HEK293 (cell line): ENCODE results near the gene EML4.
A peak's percentile ranks its signal among the peaks of the same experiment; 100 is the strongest.

Source experiments
- CTCF ChIA-PET: fragments of 350-600 bp; formaldehyde crosslinking; extraction: SDS; loops from one replicate; lab custom pipeline; 2021; ENCODE audit warnings: antibody characterized with exemption; lab: Yijun Ruan, JAX
- POLR2A ChIA-PET: fragments of 300-600 bp; formaldehyde crosslinking; extraction: SDS; loops from one replicate; lab custom pipeline; 2020; ENCODE audit warnings: antibody characterized with exemption, inconsistent platforms; lab: Yijun Ruan, JAX
- H3K27ac ChIP-seq: fragments of 200-500 bp; sonication (Bioruptor generic); 2 replicates; pipeline ENCODE4 v1.5.1; 2014; ENCODE audit warnings: low read depth, low read length, control low read depth, inconsistent platforms; ENCODE audit errors: extremely low read depth
- H3K36me3 ChIP-seq, 2 experiments: fragments of 200-500 bp in 1 of 2; sonication (Bioruptor generic) in 1 of 2; 1 replicate in 1 of 2; 2 replicates in 1 of 2; pipeline ENCODE4 v1.5.1; 2014 to 2017; ENCODE audit warnings: inconsistent platforms in 2 of 2, low read length in 2 of 2; ENCODE audit not compliant: control insufficient read depth in 2 of 2, insufficient read depth in 1 of 2
- H3K4me1 ChIP-seq: fragments of 200-500 bp; sonication (Bioruptor generic); 2 replicates; pipeline ENCODE4 v1.5.1; 2014; ENCODE audit warnings: mild to moderate bottlenecking, low read length, inconsistent platforms; ENCODE audit not compliant: control insufficient read depth, insufficient read depth
- H3K4me3 ChIP-seq: 2 replicates; pipeline ENCODE4 v1.5.1; 2011; ENCODE audit warnings: low read depth, mild to moderate bottlenecking, control low read depth, low read length, moderate library complexity
- H3K9me3 ChIP-seq: fragments of 200-500 bp; sonication (Bioruptor generic); 2 replicates; pipeline ENCODE4 v1.5.1; 2014; ENCODE audit warnings: low read depth, low read length, inconsistent platforms; ENCODE audit not compliant: control insufficient read depth, insufficient read depth
- FEZF1 ChIP-seq: fragments of 450-650 bp; formaldehyde crosslinking; IDR thresholded peaks from 2 replicates; pipeline ENCODE4 v1.5.1; 2016; ENCODE audit warnings: missing biosample characterization, missing genetic modification characterization
- GLIS2 ChIP-seq: fragments of 450-650 bp; formaldehyde crosslinking; IDR thresholded peaks from 2 replicates; pipeline ENCODE4 v1.5.1; 2016; ENCODE audit warnings: missing biosample characterization, missing genetic modification characterization
- TCF7L2 ChIP-seq: IDR thresholded peaks from 2 replicates; pipeline ENCODE4 v1.6.1; 2011; ENCODE audit warnings: low read depth, mild to moderate bottlenecking, inconsistent platforms, low read length, moderate library complexity, borderline replicate concordance
- ZBTB8A ChIP-seq: fragments of 450-650 bp; formaldehyde crosslinking; IDR thresholded peaks from 2 replicates; pipeline ENCODE4 v1.5.1; 2016; ENCODE audit warnings: missing biosample characterization, missing genetic modification characterization
- ZNF112 ChIP-seq: fragments of 450-650 bp; formaldehyde crosslinking; IDR thresholded peaks from 2 replicates; pipeline ENCODE4 v1.5.0; 2017; ENCODE audit warnings: missing biosample characterization, missing genetic modification characterization
- ZNF114 ChIP-seq: fragments of 450-650 bp; formaldehyde crosslinking; IDR thresholded peaks from 2 replicates; pipeline ENCODE4 v1.5.0; 2017; ENCODE audit warnings: missing biosample characterization, missing genetic modification characterization
- ZNF140 ChIP-seq: fragments of 450-650 bp; formaldehyde crosslinking; IDR thresholded peaks from 2 replicates; pipeline ENCODE4 v1.5.1; 2016; ENCODE audit warnings: missing biosample characterization, missing genetic modification characterization
- ZNF169 ChIP-seq: fragments of 450-650 bp; formaldehyde crosslinking; IDR thresholded peaks from 2 replicates; pipeline ENCODE4 v1.5.1; 2016; ENCODE audit warnings: missing biosample characterization, missing genetic modification characterization
- ZNF19 ChIP-seq: fragments of 450-650 bp; formaldehyde crosslinking; IDR thresholded peaks from 2 replicates; pipeline ENCODE4; 2016; ENCODE audit warnings: missing biosample characterization, missing genetic modification characterization, low read depth
- ZNF274 ChIP-seq, 2 experiments: fragments of 200-500 bp in 1 of 2; fragments of 450-650 bp in 1 of 2; sonication (Bioruptor generic) in 1 of 2; formaldehyde crosslinking in 1 of 2; IDR thresholded peaks; 2 replicates each; pipeline versions ENCODE4 v1.5.1 to v1.6.1; 2014 to 2016; ENCODE audit warnings: borderline replicate concordance in 1 of 2, inconsistent platforms in 1 of 2, low read length in 1 of 2, missing biosample characterization in 1 of 2, missing genetic modification characterization in 1 of 2
- ZNF324 ChIP-seq: fragments of 450-650 bp; formaldehyde crosslinking; IDR thresholded peaks from 2 replicates; pipeline ENCODE4 v1.5.1; 2016; ENCODE audit warnings: missing biosample characterization, missing genetic modification characterization
- ZNF335 ChIP-seq: fragments of 450-650 bp; formaldehyde crosslinking; conservative IDR thresholded peaks from 2 replicates; pipeline ENCODE4 v1.5.1; 2016; ENCODE audit warnings: missing biosample characterization, missing genetic modification characterization
- ZNF350 ChIP-seq: fragments of 450-650 bp; formaldehyde crosslinking; IDR thresholded peaks from 2 replicates; pipeline ENCODE4 v1.5.0; 2017; ENCODE audit warnings: missing biosample characterization, mild to moderate bottlenecking, missing genetic modification characterization
- ZNF571 ChIP-seq: fragments of 450-650 bp; formaldehyde crosslinking; IDR thresholded peaks from 2 replicates; pipeline ENCODE4 v1.5.0; 2017; ENCODE audit warnings: missing biosample characterization, missing genetic modification characterization
- ZNF768 ChIP-seq: fragments of 450-650 bp; formaldehyde crosslinking; IDR thresholded peaks from 2 replicates; pipeline ENCODE4 v1.5.1; 2018; ENCODE audit warnings: missing biosample characterization, mild to moderate bottlenecking, missing genetic modification characterization
- ZNF777 ChIP-seq: fragments of 450-650 bp; formaldehyde crosslinking; IDR thresholded peaks from 2 replicates; pipeline ENCODE4 v1.5.1; 2017; ENCODE audit warnings: missing biosample characterization, missing genetic modification characterization, borderline replicate concordance
- ZNF843 ChIP-seq: fragments of 450-650 bp; formaldehyde crosslinking; IDR thresholded peaks from 2 replicates; pipeline ENCODE4 v1.5.1; 2016; ENCODE audit warnings: missing biosample characterization, missing genetic modification characterization
- TF ChIP-seq, protein P1 (sequence below): fragments of 450-650 bp; IDR thresholded peaks from 2 replicates; pipeline ENCODE4 v1.5.1; 2018; ENCODE audit warnings: missing biosample characterization, missing genetic modification characterization
- TF ChIP-seq, protein P2 (sequence below): fragments of 450-650 bp; formaldehyde crosslinking; IDR thresholded peaks from 2 replicates; pipeline ENCODE4 v1.5.1; 2016; ENCODE audit warnings: missing biosample characterization, missing genetic modification characterization
- TF ChIP-seq, protein P3 (sequence below): fragments of 450-650 bp; formaldehyde crosslinking; IDR thresholded peaks from 2 replicates; pipeline ENCODE4 v1.5.1; 2017; ENCODE audit warnings: missing biosample characterization, missing genetic modification characterization

The EML4 gene

DNA sequence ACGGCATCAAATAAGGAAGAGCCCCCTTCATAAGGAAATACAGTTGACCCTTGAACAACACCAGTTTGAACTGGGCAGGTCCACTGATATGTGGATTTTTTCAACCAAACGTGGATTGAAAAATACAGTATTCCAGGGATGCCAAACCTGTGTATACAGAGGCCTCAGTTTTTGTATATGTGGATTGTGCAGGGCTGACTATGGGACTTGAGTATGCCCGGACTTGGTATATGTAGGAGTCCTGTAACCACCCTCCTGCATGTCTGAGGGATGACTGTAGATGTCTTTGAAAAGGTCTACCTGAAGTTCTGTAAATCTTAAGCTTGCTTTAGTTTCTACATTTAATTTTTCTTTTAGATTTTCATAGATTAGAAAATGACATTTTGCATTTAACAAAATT lies 50.0 kb downstream of the EML4 start:
- H3K4me1 ChIP-seq: peaks cover 8% of the 10 kb centered on the region; the same call in 1 of the 2 replicates
- H3K27ac ChIP-seq: no peak overlapping the region
- no peak for TF ChIP-seq ZNF350 (tag by site-specific recombination)
- TF ChIP-seq ZNF571 (tag by site-specific recombination): no peak
- no peak for TF ChIP-seq ZNF777 (tag by site-specific recombination)
- TF ChIP-seq, protein P1, sequence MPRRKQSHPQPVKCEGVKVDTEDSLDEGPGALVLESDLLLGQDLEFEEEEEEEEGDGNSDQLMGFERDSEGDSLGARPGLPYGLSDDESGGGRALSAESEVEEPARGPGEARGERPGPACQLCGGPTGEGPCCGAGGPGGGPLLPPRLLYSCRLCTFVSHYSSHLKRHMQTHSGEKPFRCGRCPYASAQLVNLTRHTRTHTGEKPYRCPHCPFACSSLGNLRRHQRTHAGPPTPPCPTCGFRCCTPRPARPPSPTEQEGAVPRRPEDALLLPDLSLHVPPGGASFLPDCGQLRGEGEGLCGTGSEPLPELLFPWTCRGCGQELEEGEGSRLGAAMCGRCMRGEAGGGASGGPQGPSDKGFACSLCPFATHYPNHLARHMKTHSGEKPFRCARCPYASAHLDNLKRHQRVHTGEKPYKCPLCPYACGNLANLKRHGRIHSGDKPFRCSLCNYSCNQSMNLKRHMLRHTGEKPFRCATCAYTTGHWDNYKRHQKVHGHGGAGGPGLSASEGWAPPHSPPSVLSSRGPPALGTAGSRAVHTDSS: no peak
- TF ChIP-seq ZNF169 (tag by site-specific recombination): no peak
- no peak for TF ChIP-seq ZNF324 (tag by site-specific recombination)
- POLR2A ChIA-PET: no interaction called here
- no peaks in the 10 kb centered on the region for H3K36me3 ChIP-seq
- H3K9me3 ChIP-seq: no peaks in the 10 kb centered on the region
- CTCF ChIA-PET: interaction anchor here (0.6 kb wide), 2 partner anchors 37 to 165 kb away, joined by 3 to 4 read pairs; no protein-coding TSS in a partner anchor
- H3K4me3 ChIP-seq: no peak overlapping the region

DNA sequence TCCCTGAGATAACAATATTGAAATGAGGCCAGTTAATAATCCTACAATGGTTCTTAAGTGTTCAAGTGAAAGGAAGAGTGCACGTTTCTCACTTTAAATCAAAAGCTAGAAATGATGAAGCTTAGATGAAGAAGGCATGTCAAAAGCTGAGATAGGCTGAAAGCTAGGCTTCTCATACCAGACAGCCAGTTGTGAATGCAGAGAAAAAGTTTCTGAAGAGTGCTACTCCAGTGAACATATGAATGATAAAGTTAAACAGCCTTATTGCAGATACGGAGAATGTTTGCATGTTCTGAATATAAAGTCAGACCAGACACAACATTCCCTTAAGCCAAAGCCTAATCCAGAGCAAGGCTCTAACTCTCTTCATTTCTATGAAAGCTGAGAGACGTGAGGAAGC lies 51.4 kb downstream of the EML4 start:
- CTCF ChIA-PET: interaction anchor here (0.8 kb wide), 1 partner anchor 11 kb away, joined by 3 read pairs; no protein-coding TSS in a partner anchor
- TF ChIP-seq ZNF19 (tag by site-specific recombination) (no peak), ZNF335 (tag by site-specific recombination) (no peak), ZNF112 (tag by site-specific recombination) (no peak), ZNF274 (IDR thresholded peaks at IDR 0.05; ENCODE audit: low read length) (no peak), ZNF274 (tag by site-specific recombination; IDR thresholded peaks at IDR 0.05; ENCODE audit: borderline replicate concordance) (no peak), ZBTB8A (tag by site-specific recombination) (no peak), ZNF768 (tag by site-specific recombination) (no peak)
- TF ChIP-seq, protein P2, sequence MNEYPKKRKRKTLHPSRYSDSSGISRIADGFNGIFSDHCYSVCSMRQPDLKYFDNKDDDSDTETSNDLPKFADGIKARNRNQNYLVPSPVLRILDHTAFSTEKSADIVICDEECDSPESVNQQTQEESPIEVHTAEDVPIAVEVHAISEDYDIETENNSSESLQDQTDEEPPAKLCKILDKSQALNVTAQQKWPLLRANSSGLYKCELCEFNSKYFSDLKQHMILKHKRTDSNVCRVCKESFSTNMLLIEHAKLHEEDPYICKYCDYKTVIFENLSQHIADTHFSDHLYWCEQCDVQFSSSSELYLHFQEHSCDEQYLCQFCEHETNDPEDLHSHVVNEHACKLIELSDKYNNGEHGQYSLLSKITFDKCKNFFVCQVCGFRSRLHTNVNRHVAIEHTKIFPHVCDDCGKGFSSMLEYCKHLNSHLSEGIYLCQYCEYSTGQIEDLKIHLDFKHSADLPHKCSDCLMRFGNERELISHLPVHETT (tag by site-specific recombination): no peak
- POLR2A ChIA-PET: no interaction called here
- no peak overlapping the region for H3K4me3 ChIP-seq
- no peaks in the 10 kb centered on the region for H3K9me3 ChIP-seq
- peaks cover 8% of the 10 kb centered on the region; the same call in 1 of the 2 replicates for H3K4me1 ChIP-seq
- no peaks in the 10 kb centered on the region for H3K36me3 ChIP-seq
- no peak overlapping the region for H3K27ac ChIP-seq

DNA sequence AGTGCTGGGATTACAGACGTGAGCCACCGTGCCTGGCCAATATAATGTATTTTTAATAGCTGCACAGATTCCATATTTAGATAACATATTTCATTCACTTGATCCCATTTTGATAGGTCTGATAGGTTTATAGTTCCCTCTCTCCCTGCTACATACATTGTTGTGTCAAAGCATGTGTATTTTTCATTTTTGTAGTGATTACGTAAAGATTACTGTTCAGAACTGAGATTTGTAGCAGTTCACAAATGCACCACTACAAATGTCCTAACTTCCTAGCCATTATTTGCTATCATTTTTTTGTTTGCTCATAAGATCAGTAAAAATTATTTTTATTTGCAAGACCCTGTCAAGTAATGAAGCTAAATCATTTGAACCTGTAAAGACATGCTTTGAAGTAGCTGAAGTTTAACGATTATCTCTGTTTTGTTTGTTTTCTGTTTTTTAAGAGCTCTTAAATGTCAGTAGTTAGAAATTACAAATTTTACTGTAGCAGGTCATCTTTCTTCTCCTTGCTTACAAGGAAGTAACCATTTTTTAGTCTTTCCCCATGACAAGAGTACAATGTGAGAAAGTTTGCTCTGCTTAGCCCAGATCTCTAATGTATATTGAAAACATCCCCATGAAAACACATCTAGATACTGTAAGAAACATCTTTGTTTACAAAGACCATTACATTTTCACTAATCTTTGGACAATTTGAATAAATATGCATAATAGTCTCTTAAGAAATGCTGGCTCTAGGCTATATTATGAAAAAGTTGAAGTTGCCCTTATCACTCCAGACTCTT lies 54.1 kb downstream of the EML4 start:
- ChIA-PET CTCF (interaction anchor here (0.7 to 1.1 kb wide), 2 partner anchors 17 to 128 kb away, joined by 3 read pairs; no protein-coding TSS in a partner anchor), POLR2A (no interaction called here)
- no peaks in the 10 kb centered on the region for H3K4me1 ChIP-seq
- H3K9me3 ChIP-seq: no peaks in the 10 kb centered on the region
- H3K27ac ChIP-seq: no peak overlapping the region
- no peak overlapping the region for H3K4me3 ChIP-seq
- no peaks in the 10 kb centered on the region for H3K36me3 ChIP-seq
- TF ChIP-seq GLIS2 (no peak), FEZF1 (peak; percentile 31; the same call in 1 of the 2 replicates), TCF7L2 (peak; percentile 64; the same call in 1 of the 2 replicates), ZNF843 (peak; percentile 74), ZNF114 (tag by site-specific recombination) (no peak), ZNF140 (no peak)
- TF ChIP-seq, protein P3, sequence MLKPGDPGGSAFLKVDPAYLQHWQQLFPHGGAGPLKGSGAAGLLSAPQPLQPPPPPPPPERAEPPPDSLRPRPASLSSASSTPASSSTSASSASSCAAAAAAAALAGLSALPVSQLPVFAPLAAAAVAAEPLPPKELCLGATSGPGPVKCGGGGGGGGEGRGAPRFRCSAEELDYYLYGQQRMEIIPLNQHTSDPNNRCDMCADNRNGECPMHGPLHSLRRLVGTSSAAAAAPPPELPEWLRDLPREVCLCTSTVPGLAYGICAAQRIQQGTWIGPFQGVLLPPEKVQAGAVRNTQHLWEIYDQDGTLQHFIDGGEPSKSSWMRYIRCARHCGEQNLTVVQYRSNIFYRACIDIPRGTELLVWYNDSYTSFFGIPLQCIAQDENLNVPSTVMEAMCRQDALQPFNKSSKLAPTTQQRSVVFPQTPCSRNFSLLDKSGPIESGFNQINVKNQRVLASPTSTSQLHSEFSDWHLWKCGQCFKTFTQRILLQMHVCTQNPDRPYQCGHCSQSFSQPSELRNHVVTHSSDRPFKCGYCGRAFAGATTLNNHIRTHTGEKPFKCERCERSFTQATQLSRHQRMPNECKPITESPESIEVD (tag by site-specific recombination): peak; percentile 68
